HG03060 (cell line): ENCODE measurements around the gene ATP1B3.
"Not testable (repeated sequence)": the region's sequence is repeated elsewhere in the genome, so short reads cannot be mapped to it uniquely, and the experiment has no call there.

ENCODE experiments used
- ATAC-seq: cut with Tn5 transposase; IDR thresholded peaks from one replicate; pipeline ENCODE4 v1.9.1; 2021; ENCODE audit warnings: low read depth, moderate number of reproducible peaks; ENCODE audit not compliant: unreplicated experiment

ATP1B3 gene

DNA sequence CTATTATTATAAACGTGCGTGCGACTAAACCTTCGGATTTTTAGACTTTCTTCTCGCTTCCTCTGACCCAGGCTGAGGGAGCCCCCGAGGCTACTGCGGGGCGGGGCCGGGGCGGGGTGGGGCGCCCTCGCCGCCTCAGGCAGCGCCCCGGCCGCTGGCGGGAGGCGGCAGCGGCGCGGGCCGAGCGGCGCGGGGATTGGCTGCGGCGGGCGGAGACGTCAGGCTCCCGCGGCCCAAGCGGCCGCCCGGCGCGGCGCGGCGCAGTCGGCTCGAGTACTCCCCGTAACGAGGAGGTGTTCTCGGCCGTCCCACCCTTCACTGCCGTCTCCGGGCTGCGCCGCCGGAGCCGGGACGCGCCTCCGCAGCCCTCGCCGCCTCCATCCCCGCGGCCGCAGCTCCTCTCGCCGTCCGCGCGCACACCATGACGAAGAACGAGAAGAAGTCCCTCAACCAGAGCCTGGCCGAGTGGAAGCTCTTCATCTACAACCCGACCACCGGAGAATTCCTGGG, at the start of gene ATP1B3:
Gene ATP1B3 (plus strand): TSS at position 263 of the 510 bp plus-strand sequence. CDS start 159 bp downstream, at position 422.
- ATAC-seq, result peak; percentile 38

- ATAC-seq, result no peak
These were observed 48.0 kb upstream of the ATP1B3 start for GRCh38 chr3:141828487-141828886.

DNA sequence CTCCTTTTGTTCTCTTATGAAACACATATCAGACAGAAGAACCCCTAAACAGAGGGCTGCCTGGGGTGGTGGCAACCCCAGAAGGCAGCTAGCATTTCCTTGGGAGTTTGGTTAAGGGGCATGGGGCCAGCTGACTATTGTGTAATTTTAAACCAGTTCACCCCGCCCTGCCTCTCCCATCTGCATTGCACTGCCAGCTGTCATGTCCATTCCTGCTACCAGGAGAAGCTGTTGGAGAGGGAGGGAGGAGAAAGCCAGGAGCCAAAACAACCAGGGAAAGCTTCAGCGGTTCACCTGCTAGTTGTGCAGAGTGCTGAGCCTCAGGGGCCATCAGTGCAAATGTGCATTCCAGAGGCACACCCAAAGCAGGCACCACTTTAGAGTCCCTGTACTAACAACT, 47.6 kb upstream of the ATP1B3 start:
- no peak for ATAC-seq

- no peak for ATAC-seq
These were observed 45.9 kb upstream of the ATP1B3 start for GRCh38 chr3:141830508-141830907.

DNA sequence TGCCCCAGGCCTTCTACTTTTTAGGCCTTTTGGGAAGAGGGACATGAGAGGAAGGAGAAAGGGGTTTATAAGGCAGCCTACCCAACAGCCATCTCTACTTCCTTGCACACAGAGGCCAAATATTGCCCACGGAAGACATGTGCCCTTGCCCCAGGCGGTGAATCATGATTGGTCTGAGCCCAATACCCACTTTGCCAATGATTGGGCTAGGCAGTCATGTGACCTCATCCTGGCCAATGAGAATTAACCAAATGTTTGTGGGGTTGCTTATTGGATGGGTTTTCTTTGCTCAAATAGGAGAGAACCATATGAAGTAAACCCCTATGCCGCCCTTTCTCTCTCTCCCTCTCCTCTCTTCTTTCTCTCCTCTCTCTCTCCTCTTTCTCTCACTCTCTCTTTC, 42.2 kb upstream of the ATP1B3 start:
- no peak for ATAC-seq

- ATAC-seq, result no peak
These were observed 40.8 kb upstream of the ATP1B3 start for GRCh38 chr3:141835557-141836229.

DNA sequence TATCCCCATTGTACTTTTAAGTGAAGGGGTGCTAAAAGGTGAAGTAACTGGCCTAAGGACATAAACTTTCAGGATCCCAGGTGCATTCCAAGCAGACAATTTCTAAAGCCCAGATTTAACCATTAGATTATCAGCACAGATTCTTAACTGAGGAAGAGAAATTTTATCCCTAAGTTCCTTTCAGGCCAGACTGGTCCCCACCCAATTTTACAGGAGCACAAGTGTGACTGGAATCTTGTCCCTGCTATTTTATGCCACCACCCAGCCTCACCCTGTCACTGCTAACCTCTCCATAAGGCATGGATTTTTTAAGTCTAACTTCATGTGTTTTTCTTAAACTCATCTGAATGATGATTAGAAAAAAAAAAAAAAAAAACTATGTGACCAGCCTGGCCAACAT, 37.1 kb upstream of the ATP1B3 start:
- no peak for ATAC-seq

- no peak for ATAC-seq
These were observed 35.5 kb upstream of the ATP1B3 start for GRCh38 chr3:141840737-141841544.

DNA sequence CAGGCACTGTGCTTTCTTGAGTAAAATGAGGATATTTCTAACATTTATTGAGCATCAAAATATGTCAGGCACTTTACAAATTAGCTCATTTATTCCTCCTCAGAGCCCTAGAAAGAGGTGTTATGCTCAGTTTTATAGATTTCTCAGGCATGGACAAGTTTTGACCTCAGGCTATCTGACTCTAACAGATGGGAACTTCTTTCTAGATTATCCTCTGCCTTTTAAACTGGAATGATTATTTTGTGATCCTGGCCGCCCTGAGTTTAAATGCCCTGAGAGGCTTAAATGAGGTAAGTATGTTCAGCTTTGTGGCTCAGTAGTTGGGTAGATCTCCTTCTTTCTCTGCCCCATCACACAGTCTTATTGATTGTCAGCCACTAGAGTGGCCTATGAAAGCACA, 32.3 kb upstream of the ATP1B3 start:
- ATAC-seq, result no peak

- ATAC-seq, result no peak
These were observed 31.6 kb upstream of the ATP1B3 start for GRCh38 chr3:141844812-141845211.

DNA sequence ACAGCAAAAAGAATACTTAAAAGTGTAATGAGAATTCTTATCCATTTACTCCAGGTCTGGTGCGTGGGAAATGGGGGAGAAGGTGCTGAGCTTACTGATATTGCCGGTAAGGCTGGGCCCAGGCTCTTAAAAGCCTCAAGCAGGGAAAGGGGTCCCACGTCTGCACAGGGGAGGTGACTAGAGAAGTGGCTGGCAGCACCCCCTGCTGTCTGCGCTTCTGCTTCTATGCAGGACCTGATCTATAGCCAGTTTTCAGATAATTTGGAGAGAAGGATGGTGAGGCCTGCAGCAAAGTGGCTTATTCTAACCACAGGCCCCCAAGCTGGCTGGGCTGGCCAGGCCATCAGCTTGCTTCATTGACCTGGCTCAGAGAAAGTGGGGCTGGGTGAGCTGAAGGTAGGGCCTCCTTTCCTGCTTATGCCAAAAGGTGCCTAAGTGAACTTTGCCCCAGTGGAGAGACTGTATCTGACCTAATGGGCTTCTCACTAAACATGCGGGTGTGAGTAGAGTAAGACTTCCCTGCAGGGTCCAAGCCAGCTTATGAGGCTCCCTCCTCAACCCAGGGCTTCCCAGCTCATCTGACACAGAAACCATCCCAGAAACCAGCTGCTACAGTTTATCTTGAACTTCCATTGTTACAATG, 30.9 kb upstream of the ATP1B3 start:
- ATAC-seq, result no peak

GRCh38 chr3:141846050-141846433, 30.4 kb upstream of the ATP1B3 start:
- ATAC-seq, result no peak

DNA sequence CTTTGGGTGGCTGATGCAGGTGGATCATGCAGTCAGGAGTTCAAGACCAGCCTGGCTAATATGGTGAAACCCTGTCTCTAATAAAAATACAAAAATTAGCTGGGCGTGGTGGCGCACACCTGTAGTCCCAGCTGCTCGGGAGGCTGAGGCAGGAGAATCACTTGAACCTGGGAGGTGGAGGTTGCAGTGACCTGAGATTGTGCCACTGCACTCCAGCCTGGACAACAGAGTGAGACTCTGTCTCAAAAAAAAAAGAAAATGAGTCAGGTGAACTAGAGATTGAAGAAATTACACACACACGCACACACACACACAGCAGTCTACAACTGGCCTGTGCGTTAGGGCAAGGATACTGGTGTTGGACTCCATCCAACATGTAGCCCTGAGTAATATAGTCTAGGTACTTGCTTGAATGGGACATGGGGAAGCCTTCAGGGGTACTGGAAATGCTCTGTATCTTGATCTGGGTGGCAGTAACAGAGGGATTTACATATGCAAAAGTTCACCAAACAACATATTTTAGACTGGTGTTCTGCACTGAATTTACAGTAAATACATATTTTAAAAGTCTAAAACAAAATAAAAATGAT, 28.2 kb upstream of the ATP1B3 start:
- ATAC-seq, result not testable (repeated sequence)

DNA sequence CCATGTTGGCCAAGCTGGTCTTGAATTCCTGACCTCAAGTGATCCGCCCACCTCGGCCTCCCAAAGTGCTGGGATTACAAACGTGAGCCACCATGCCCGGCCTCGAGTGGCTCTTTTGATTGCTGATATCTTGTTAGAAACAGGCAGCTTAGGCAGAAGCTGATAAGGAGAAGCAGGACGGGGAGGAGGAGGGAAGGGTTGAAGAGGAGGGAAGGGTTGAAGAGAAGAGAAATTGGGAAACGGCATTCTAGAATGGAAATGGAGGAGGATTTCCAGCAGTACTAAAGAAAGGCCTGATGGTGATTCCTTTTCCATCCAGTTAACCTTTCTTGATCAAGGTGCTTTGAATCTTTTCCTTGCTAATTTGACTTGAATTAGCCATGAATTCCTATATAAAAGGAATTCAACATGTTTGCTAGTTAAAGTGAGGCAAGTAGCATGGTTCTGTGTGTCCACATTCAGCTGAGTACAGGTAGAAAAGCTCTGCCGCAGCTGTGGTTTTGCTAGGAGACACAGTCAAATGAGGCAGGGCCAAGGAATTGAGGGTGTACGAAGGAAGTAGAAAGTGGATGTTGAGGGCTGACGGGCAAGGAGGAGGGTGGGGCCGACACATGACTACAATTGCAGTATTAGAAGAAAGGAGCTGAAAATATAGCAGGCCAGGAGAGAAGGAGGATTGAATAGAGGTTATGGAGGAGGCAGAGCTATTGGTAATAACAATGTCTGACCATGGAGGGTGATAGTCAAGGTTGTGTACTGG, 27.2 kb upstream of the ATP1B3 start:
- ATAC-seq, result no peak

DNA sequence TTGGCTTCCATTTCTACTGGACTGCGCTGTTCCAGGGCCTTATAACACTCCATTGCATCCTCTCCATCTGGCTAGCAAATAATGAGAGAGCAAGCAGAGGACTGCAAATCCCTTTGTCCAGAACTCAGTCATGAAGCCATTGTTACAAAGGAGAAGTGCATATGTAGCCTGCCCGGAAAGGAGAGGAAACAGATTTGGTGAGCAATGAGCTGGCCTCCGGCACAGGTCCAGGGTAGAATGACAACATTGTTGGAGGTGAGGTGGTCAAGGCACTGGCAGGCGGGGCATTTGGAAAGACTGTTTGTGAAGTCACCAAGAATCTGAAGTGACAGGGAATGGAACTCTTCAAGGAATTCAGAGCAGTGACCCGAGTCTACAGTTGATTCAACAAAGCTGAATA, 25.0 kb upstream of the ATP1B3 start:
- no peak for ATAC-seq

GRCh38 chr3:141853081-141853601, 23.3 kb upstream of the ATP1B3 start:
- ATAC-seq, result no peak

- ATAC-seq, result no peak
These were observed 22.7 kb upstream of the ATP1B3 start for GRCh38 chr3:141853629-141854168.

GRCh38 chr3:141854599-141854998, 21.8 kb upstream of the ATP1B3 start:
- ATAC-seq, result no peak

DNA sequence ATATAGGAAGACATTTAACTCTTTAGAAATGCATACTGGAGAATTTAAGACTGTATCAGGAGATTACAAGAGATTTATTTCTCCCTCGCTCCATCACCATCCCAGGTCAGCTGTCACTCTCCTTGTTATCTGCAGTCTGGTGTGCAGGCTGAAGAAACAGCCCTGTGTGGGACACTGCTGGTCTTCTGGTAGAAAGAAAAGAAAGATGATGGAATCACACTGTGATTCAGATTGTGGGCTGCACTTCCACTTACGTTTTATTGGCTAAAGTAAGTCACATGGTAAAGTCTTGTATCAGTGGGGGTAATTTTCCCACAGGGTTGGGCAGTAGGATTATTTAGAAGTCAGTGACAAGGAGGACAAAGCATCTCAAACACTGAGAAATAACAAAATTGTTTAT, 18.1 kb upstream of the ATP1B3 start:
- no peak for ATAC-seq

GRCh38 chr3:141859651-141860050, 16.8 kb upstream of the ATP1B3 start:
- ATAC-seq, result no peak
